HG02870 (cell line): Measurements from ENCODE around the gene CPA4.
"Not testable (repeated sequence)": the region's sequence is repeated elsewhere in the genome, so short reads cannot be mapped to it uniquely, and the experiment has no call there.

Source experiments
- ATAC-seq: cut with Tn5 transposase; IDR thresholded peaks from one replicate; pipeline ENCODE4 v1.9.1; 2021; ENCODE audit warnings: mild to moderate bottlenecking, moderate library complexity; ENCODE audit not compliant: unreplicated experiment

CPA4 gene

DNA sequence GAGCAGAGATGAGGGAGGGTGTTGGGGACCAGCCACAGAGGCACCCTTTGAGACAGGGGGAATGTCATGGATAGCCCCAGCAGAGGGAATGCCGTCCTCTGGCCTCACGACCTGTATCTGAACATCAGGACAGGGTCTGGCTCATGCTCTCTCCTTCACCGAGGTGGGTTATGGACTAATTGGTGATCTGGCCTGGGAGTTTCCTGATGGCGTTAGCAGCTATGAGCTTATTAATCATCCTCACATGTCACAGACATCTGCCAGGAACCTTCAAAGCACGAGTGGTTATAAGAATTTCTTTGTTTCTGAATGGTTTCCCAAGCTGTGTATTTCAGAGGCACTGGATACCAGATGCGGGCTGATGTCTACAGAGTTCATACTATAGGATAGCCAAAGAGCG, 6.9 kb downstream of the CPA4 start:
- no peak for ATAC-seq

DNA sequence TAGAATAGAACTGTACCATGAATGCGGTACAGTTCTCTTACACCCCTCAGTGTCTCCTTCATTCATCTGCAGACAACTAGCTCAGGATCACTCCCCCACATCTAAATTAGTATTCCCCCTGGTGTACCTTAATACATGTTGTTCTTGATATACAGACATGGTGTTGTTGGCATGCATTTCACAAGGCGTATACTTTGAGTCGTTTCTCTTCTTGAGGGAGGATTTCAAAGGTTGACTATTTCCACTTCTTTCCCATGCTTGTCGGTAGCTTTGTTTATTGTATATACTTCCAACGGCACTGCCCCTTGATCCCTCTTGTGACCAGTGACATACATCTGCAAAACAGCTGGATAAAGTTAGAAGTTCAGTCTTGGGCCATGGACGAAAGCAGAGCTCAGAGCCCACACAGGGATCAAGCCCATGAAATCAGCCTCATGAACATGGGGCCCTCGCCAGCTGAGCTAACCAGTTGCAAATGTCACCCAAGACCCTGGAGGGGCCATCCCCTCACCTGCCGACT, 8.6 kb downstream of the CPA4 start:
- ATAC-seq: no peak

DNA sequence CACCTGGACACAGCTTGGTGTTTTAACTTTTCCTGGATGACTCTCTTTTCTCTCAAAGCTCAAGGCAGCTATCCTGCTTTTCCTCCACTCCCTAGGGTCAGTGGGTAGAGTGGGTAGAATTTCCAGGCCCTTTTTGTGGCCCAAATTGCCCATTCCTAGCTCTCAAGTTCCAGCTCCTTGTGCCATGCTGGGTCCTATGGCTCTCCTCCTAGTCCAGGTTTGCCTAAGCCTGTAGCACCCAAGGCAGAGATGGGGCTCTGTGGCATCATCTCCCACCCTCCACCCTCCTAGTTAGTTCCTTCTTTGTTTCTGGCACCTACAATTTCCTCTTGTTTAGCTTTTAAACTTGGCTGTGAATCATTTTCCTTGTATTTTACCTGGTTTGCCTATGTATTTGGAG, 9.7 kb downstream of the CPA4 start:
- ATAC-seq: no peak

- no peak for ATAC-seq
Observed at GRCh38 chr7:130303127-130303526, 10.2 kb downstream of the CPA4 start.

GRCh38 chr7:130303551-130303950, 10.6 kb downstream of the CPA4 start:
- ATAC-seq: no peak

DNA sequence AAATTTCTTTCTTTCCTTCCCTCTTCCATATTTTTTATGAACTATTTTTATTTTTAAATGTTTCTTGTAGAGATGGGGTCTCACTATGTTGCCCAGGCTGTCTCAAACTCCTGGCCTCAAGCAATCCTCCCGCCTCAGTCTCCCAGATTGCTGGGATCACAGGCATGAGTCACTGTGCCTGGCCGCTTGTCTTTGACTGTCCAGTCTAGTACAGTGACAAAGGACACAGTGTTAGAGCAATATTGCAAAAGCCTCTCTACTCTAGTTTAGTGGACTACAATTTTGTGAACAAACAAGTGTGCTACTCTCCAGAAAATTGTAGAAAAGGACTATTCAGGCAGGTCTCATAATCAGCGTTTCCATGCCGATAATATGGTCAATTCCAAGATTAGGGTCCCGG, 11.0 kb downstream of the CPA4 start:
- no peak for ATAC-seq

DNA sequence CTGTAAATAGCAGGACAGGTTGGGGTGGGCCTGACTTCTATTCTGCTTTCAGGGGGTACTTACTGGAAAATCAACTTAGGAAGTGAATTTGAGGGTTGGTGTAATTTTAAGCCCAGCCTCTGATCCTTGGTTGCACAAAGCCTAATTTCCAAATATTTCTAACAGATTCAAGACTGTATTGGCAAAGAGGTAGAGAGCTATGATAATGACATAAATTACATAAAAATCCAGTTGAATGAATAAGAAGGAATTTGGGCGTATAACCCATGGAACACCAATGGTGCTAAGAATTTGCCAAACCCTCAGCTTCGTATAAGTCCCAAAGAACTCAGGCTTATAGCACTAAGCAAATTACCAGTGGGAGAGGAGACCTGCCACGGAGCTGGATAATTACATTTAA, 11.9 kb downstream of the CPA4 start:
- ATAC-seq: no peak

GRCh38 chr7:130305433-130306042, 12.6 kb downstream of the CPA4 start:
- ATAC-seq: no peak

GRCh38 chr7:130309986-130310385, 17.0 kb downstream of the CPA4 start:
- peak; percentile 57 for ATAC-seq

DNA sequence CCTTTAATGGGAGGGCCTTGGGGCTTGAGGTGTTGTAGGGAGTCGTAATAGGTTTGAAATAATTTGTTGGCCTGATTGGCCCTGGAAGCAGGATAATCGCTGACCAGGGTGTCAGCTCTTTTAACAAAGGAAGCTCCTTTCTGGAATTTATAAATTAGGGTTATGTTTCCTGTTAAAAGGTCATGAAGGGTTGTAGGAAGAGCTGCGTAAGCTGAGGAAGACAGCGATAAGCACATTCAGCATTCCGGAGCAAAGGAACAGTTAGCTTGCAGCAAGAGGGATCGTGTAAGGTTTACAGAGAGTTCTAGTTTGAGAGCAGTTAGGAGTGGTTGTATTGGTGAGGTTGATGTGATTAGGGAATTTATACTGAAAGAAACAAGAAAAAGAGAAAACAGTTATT, 21.3 kb downstream of the CPA4 start:
- no peak for ATAC-seq

DNA sequence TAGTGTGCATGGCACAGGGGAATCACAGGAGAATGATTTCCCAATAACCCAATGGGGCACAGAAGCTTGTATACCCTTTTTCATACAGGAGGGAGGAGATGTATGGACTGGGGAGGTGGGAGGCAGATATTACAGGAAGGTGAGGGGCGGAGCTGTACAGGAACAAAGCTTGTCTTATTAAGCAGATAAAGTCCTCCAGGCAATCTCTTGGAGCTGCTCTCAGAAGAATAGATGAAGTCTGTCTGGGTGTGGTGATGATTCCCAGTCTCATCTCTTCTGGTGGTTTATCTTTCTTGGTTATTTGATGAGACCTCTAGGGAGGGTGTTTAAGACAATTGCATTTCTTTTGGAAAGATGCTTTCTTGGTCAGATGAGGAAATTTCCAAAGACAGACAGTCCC, 26.6 kb downstream of the CPA4 start:
- ATAC-seq: no peak

GRCh38 chr7:130321542-130322229, 28.7 kb downstream of the CPA4 start:
- ATAC-seq: not testable (repeated sequence)

GRCh38 chr7:130322615-130323014, 29.7 kb downstream of the CPA4 start:
- no peak for ATAC-seq

DNA sequence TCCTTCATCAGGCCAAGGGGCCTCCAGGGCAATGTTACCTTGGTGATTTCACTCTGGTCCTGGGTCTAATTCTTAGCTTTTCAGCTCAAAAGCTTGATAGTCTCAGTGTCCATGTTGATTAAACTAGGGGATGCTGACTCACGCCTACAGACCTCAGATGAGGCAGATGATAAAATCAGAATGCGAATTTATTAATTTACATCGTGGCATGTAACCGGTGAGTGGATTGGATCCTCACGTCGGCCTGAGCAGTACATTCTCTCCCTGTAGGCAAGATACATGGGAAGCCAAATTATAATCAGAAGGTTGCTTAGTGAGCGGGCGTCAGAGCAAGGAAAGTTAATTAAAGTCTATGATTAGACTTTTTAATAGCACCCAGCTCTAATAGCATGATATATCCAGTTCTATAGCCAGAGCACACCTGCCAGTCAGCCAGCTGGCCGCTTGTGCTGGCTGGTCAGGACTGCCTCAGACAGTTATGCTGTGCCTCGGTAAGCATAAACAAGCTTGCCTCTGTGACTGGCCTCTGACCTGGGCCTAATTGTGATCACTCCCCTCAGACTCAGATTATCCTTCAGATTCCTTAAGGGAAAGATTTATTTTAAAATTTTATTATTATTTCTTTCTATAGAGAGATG, 31.5 kb downstream of the CPA4 start:
- ATAC-seq: no peak

- ATAC-seq: no peak
Observed at GRCh38 chr7:130329681-130330080, 36.7 kb downstream of the CPA4 start.

DNA sequence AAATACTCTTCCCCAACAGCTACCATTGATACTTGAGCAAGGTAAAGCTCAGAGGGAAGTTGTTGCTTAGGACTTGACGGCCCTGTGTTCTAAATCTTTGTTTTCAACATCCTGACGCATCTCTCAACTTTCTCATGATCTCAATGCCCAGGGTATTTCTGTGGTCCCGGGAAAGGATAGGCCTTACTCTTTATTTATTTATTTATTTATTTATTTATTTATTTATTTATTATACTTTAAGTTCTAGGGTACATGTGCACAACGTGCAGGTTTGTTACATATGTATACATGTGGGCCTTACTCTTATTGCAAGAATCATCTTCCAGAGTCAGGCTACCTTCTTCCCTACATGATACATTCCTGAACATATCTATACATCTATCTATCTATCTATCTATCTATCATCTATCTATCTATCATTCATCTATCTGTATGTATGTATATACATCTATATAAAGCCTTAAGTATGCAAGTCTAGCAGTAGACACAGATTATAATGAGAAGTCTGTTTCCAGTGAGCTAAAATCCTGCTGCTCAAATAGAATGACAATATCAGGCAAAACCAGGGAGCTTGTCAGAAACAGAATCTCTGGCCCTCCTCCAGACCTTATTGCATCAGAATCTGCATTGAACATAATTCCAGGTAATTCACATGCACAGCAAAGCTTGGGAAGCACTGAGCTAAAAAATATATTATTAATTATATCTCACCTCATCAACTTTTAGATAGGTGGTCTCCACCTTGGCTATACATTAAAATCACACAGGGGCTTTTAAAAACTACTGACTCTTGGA, 39.5 kb downstream of the CPA4 start:
- ATAC-seq: no peak

- ATAC-seq: no peak
Observed at GRCh38 chr7:130333832-130334231, 40.9 kb downstream of the CPA4 start.

DNA sequence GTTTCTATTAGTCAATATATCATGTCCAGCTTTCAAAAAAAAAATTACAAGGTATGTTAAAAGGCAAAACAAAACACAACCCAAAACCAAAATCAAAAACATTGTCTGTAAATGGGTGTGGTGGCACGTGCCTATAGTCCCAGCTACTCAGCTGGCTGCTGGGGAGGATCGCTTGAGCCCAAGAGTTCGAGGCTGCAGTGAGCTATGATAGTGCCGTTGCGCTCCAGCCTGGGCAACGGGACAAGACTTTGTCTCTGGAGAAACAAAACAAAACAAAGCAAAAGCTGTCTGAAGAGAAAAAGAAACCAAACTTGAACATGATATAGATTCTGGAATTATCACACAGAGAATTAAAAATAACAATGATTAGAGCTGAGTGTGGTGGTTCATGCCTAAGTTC, 41.3 kb downstream of the CPA4 start:
- ATAC-seq: no peak

DNA sequence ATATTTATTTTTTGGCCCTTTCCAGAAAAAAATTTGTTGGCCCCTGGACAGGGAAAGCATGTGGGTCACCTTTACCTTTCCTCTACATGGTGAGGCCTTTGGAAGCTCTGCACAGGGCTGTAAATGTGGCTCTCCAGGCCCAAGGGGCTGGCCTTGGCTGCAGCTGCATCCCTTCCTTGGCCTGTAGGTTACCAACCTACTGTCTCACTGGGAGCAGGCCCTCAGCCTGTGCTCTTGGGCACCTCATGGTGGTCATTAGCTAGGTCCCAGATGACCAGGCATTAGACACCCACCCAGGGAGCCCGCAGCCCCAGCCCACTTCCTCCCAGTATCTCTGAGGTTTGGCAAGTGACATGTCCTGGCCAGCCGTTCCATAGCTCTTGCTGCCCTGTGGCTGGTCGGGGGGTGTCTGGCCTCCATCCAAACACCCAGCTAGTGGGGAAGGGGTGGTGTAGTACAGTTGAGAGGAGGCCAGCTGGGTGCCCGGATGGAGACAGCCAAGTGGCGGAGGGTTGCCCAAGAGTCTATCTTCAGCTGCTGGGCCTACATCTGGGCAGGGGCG, 44.5 kb downstream of the CPA4 start:
- ATAC-seq: no peak

DNA sequence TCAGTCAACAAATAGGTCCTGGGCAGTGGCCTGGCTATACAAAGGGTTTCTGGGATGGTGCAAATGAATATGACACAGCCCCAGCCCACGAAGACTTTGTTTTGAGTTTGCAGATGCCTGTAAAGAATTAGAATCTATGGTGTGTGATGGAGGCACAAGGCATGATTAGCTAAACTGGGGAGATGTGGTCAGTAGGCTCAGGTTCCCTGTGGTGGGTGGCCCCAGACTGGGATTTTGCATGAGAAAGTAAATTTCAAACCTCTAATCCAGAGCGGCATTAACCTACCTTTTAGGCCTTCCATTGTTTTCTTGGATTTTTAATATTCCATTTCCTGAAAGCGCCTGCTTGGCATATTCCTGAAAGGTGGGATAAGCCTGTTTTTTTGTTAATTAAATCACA, 45.3 kb downstream of the CPA4 start:
- no peak for ATAC-seq

GRCh38 chr7:130341882-130342281, 48.9 kb downstream of the CPA4 start:
- no peak for ATAC-seq
